Measurements from ENCODE around the gene NAP1L1.

The NAP1L1 gene

DNA sequence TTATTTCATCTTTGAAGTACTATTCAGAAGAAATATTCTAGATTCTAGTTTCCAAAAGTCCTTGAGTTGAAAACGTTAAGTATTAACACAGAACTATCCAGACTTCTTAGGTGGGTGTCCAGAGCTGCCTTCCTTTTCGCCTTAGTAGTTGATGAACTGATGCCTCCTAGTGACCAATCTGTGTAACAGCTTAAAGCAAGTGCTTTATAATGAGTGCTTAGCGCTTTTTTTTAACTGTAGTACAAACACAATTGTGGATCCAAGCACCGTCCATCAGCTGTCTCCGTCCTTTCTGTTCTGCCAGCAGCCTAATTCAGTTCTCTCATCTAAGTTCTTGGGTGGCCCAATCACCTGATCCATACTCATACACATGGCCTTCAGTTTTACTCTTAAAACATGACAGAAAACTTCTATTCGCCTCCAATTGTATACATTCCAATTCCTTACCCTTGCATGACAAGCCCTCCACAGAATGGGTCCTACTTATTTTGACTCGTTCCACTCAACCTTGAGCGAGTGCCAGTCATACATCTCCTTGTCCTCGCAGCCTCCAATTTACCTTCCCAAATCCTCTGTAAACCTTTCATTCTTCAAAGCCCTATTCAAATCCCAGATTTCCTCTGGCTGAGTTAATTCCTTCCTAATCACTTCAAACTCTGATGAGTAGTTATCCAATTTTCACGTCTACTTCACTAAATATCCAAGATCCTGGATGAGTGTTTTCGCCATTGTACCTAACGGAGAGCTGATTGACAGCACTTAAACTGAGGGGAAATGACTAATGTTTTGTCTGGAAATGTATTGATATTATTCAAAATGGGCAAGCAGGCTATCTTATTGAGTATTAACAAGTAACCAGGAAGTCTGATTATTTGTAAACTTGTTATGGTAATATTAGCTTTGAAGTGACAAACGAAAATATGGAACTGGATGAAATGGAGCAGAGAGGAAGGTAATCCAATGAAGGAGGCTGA, 47.1 kb downstream of the NAP1L1 start:
- no peak for DNase-seq (ENCODE audit: low spot score)

DNA sequence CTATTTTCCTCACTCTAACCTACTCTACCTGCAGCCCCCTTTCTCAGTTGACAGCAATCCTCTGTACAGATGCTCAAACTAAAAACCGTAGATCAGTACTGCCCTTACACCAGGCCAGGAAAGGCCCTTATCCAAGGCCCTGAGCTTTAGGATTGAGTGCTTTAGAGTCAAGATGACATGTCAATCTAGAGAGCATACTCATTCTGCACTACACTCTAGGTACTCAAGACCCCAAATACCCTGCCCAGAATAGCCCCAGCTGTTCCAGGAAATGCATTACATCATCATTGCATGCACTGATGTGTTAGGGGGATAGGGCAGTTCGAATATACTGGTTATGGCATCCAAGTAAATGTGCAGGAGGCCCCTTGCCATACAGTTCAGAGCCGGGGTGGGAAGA, 49.4 kb downstream of the NAP1L1 start:
- DNase-seq (ENCODE audit: low spot score), result no peak

DNA sequence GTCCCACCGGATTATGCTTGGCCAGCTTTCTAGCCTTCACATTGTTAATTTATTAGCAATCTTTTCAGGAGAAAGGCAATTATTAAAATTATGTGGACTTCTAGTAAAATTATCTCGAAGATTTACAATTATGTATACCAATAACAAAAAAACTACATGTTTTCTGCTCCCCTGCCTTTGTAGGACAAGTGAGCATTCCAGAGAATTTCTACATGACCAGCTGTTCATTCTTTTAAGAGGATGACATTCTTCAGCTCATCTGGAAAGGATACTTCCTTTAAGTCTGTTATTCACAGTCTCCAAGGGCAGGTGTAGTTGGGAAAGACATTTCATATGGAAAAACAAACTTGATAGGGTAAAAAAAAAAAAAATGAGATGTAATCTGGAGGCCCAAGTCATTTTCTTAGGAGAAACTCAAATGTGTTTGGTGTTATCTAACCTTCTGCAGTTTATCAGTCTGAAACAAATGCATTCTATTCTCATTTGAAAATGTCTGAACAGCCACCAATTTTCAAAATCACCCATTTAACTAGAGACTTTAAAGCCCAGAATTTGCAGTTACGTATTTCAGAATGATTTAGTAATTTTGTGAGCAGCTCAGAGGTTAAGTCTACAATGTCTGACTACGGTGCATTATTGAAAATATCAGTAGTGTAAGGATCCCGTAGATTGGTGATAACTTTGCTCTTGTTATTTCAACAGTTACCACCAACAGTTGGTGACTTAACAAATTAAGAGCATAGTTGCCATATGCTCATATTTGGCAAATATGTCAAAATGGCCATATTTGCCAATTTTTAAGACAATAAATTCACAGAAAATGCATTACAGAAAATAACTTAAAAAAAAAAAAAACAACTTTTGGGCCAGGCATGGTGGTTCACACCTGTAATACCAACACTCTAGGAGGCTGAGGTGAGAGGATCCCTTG, 51.1 kb downstream of the NAP1L1 start:
- DNase-seq (ENCODE audit: low spot score), result no peak

DNA sequence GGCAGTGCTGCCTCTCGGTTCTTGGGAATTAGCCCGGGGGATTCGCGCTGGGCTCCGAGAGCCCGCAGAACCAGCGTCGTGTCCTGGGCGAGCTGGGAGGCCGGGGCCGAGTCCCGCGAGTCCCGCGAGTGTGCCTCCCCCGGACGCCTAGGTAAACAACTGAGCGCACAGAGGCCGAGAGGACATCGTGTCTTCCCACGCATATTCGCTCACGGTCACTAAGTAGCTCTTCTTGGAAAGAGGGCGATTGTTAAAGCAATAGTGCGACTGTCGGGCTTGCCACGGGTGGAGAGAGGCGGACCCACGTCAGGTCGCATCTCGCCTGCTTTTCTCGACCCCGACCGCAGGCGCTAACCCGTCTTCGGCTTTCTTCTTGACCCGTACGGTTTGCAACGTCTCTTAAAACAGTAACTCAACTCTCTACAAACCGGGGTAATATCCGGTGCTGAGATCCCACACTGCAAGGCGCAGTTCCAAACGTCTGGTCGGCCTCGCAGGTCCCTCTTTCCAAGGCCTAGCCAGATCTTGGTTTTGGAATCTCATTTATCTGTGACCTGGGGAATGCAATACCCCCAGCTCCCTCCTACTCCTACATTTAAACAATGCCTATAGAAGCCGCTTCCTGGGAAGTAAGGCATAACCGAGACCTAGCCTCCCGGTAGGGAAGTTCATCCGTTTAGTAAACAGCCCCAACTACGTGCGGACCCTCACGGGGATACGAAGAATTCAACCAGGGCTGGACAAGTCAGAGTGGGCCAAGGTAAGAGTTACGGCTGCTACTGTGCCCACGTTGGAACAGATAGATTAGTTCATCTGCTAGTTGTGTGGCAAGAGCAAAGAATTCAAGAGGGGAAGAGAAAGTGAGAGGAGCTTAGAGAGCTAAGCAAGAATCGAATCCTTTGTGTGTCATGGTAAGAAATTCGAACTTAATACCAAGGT, 52.2 kb downstream of the NAP1L1 start:
- no peak for DNase-seq (ENCODE audit: low spot score)

DNA sequence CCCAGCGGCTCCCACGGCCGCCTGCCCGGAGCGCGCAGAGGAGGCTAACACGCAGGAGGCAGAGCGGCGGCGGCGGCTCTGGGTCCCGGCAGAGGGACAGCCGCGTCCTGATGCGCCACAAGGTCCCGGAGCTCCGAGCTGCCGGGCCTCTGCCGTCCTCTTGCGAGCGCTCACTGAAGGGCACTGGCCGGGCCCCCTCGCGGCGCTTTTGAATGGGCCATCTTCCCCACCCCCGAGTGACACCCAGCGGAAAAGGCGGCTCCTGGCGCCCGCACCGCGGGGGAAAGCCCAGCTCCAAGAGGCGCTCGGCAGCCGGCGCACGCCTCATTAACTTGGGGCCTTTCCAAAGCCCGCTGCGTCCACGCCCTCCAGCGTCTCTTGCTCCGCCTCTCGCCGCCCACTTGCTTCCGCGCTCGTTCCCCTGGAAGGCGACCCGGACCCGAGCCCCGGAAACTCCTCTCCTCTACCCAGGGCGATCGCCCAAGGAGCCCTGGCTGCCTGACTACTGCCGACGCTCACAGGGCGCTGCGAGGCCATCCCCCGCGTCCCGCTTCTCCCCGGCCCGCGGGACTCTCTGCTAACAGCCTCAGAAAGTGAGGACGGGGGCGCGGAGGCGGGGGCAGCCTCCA, 53.0 kb downstream of the NAP1L1 start, which contains the start of gene PHLDA1:
Gene PHLDA1 (minus strand): TSS at position 363 of the 629 bp plus-strand sequence.
- peak; percentile 97 for DNase-seq (ENCODE audit: low spot score)

DNA sequence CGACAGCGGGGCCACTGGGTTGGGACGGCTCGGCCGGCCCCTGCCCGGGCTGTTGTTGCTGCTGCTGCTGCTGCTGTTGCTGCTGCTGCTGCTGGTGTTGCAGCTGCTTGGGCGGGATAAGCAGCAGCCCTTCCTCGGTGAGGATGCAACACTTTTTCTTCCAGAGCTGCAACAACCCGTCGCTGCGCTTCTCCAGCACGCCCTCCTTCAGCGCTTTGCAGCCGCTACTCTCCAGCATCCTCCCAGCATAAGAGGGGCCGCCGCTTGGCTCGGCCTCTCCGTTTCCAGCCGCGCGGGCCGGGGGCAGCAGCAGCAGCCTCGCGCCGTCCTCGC, 53.4 kb downstream of the NAP1L1 start:
- no peak for DNase-seq (ENCODE audit: low spot score)

DNA sequence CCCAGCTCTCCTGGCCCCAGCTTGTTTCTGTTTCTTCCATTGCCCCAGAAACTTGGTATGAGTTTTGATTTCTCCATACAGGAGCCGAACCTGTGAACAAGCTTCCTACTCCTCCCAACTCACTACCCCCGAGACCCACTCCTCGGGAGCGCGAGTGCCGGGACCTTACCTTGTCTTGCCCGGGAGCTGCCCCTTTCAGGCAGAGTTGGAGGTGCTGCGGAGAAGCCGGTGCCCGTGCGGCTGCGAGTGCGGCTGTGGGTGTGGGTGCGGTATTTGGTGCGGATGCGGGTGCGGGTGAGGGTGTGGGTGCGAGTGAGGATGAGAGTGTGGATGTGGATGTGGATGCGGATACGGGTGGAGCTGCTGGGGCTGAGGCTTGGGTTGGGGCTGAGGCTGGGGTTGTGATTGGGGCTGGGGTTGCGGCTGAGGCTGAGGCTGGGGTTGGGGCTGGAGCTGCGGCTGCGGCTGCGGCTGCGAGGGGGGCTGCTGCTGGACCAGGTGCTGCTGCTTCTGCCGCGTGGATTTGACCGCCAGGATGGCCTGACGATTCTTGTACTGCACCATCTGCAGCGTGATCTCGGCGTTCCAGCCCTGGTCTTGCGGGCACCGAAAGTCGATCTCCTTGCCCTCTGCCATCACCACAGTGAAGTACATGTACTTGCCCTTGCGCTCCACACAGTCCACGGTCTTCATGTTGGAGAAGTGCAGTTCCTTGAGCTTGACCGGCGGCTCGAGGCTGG, 54.0 kb downstream of the NAP1L1 start:
- DNase-seq (ENCODE audit: low spot score), result peak; percentile 74

DNA sequence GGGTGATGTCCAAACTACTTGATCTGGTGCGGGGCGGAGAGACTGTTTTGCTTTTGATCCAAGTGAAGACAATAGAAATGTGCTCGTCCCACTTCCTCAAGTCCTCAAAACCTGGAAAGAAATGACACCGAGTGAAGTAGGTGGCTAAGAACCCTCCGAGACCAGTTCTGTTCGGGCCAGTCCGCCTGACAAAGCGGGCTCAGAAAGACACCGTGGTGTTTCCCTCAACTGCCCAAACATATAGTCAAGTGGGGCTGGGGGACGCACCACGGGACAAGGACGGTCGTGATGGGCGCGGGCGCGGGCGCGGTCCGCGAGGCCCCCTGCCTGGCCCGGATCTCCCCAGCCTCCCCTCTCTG, 54.5 kb downstream of the NAP1L1 start:
- DNase-seq (ENCODE audit: low spot score), result peak; percentile 73

DNA sequence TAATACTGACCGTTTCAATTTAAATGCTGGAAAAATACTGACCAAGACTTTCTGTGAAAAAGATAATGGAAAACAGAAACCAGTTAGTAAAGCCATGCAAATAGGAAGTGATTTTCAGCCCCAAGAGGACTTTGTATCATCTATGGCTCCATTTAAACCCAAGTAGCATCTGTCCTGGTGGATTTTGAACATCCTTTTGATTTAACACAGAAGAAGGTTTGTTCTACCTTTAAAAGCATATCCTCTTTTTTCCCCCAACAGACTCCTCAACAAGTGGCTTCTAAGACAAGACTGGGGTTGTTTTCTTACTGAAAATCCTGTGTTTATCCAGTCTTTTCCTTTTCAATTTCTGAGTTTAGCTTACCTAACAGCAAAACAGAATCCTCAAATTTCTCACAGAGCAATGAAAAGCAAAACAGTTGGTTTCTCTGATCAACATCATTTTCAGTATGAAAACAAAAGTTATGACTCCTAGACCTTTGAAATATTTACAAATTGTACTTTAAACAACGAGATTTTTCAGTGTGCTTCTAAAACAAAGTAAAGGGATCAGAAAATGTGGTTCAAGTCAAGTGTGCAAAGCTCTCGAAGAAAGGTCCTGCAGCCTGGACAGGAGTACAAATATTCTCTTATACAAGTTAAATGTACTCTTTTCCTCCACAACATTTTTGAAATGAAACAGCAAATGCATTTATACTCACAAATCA, 55.8 kb downstream of the NAP1L1 start:
- no peak for DNase-seq (ENCODE audit: low spot score)

DNA sequence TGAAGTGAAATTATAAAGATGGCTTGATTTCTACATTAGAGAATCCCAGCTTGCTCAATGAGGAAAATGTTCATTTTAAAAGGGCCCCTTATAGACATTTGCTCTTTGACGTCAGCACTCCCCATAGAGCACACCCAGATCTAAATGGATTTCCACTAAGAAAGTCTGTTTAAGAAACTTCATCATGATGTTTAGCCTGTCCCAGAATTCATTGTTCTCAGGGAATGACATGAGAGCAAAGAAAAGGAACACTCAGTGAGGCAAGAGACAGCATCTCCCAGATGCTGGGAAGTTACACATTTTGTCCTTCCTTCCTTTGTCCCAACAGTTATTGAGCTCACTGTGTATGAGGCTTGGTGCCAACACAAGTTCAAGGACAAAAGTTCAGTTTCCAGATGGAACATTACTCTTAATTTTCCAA, 57.8 kb downstream of the NAP1L1 start:
- no peak for DNase-seq (ENCODE audit: low spot score)

DNA sequence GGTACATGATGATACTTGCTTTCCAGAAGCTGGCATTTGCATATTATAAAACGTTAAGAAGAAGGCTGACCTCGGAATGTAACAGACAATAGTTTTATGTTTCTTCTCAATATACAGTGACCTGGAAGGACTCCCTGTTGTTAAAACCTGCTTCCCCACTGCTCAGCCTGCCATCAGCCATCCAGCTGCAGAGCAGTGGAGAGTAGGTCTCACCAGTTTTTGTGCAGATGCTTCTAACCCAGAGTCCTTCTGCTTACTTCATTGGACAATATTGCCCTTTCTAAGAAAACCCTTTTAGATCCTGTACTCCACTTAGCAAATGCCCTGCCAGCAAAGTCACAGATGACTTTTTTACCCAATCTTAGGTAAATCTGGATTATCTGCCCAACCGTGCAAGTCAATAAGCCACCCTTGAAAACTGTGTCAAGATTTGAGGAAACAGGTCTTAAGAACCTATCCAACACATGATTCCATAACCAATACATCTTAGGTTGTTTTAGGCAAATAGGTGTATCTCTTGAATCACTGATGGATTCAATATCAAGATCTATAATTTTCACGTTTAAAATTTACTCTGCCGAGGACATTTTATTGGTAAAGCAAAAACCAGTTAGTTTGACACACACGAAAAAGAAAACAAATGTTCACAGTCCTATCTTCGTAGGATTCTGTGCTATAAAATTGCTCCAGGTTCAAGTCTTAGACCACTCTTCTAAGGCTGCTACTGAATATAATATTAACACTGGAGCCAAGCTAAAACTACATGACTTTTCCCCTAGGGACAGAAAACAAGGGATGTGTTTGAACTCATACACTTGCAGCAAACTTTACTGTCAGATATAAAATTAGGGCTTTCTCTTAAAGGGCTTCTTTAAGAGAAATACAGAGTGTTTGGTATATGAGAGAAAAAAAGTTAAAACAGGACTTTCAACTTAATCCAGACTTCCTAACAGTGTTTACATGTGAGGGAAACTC, 58.6 kb downstream of the NAP1L1 start:
- DNase-seq (ENCODE audit: low spot score), result no peak

DNA sequence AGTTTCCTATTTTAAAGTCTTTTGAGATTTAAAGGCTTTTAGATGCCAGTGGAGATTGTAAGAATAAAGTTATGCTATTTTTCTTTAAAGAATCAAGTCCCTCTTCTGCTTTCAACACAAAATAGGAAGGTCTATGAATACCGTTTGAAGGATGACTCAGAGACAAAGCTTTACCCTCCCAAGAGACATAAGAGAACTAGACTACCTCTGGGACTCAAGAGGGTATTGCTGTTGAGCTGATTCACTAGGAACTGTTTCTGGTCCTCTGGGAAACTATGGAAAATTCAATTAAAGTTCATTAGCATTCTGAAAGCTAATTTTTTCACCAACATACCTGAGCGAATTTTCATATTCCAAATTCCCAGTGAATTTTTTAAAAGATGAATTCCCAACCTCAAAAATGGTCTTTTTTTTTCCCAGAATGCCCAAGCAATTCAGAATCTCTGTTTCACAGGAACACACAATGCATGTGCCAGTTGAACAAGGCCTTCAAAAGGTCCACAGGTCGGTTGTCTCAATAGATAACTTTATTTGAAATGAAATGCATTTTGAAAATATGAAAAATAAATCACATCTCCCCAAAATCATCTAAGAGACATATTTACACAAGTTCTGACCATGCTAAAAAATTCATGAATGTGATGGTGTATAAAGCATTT, 59.4 kb downstream of the NAP1L1 start:
- DNase-seq (ENCODE audit: low spot score), result no peak

DNA sequence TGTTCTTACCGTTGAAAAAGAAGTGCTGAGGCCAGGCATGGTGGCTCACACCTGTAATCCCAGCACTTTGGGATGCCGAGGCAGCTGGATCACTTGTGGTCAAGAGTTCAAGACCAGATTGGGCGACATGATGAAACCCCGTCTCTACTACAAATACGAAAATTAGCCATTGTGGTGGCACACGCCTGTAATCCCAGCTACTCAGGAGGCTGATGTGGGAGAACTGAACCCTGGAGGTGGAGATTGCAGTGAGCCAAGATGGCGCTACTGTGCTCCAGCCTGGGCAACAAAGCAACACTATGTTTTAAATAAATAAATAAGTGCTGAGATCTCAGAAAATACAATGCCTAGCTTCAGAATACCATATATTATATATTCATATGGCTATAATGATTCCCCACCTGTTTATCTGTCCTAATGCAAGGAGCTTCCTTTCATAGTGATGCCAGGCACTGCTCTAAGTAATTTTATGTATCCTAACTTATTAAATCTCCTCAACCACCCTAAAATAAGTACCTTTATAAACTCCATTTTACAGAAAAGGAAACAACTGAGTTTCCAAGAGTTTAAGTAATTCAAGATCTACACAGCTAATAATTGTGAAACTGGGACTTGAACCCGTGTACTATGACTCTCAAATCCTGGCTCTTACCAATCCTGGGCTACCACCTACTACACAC, 60.2 kb downstream of the NAP1L1 start:
- DNase-seq (ENCODE audit: low spot score), result no peak

DNA sequence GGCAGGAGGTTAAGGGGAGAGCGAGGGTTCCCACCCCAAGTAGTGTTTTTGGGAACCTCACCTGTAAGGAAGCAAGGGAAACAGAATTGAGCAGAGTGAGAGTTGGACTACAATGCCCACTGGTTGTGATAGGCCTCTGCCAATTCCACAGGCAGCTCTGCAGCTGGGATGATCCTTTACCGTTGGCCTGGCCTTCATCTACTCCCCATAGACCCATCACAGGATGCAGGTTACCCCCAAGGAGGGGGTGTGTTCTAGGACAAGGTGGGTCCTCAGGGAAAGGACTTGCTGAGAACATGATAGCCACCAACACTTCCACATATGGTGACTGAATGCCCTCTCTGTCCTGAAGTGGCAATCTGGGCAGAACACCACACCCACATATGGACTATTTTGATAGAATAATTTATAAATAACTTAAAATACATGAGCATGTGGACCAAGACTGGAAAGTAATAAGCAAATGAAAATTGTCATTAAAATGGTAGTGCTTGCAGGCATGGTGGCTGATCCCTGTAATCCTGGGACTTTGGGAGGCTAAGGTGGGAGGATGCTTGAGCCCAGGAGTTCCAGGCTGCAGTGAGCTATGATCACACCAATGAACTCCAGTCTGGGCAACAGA, 61.3 kb downstream of the NAP1L1 start:
- no peak for DNase-seq (ENCODE audit: low spot score)

DNA sequence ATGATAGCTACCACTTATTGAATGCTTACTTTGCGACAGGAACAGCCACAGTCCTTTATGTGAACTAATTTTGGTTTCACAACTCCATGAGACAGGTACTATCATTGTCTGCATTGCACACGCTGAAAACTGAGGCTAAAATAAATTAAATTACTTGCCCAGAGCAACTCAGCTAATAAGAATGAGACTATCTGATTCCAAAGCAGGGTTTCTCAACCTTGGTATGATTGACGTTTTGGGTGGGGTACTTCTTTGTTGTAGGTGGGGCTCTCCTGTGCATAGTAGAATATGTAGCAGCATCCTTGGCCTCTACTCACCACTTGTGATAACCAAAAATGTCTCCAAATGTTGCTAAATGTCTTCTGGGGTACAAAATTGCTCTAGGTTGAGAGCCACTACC, 62.0 kb downstream of the NAP1L1 start:
- DNase-seq (ENCODE audit: low spot score), result no peak

DNA sequence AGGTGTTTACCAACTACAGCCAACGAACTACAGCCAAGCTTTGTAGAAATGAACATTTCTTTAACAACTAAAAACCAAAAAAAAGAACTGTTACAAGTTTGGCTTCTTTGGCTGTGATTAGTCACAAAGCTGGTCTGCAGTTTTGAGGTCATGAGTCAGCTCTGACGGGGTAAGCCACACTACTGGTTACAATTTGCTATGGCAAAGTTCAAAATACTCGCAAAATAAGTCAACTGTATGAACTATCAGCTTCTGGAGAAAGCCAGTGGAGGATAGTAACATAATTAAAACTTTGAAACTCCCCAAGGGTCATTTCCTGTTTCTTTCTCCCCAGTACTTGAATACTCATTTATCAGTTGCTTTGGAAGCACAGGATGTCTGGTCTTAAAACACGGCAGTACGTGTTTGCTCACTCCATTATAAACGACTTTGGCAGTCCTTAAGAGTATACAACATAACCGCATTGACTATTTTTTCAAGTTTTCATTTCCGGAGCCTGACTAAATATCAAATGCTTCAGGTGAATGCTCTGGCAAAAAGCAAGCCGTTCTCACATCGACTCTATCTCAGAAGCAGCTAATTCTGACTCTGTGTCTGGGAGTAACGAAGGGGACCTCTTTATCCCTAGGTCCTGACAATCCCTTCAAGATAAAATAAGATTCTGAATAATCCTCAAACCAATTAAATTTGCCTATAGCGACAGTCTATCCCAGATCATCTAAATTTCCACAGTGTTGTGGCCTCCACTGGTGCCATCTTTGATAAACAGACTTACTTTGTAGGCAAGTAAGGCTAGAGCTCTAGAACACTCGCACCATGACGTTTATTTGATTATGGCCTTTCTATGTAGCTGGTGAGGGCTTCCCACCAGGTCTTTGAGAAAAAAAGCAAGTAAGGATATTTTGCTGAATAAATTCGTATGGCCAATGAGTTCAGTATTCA, 63.5 kb downstream of the NAP1L1 start:
- no peak for DNase-seq (ENCODE audit: low spot score)
